Esophagus squamous epithelium (tissue), 5 donors: ENCODE measurements around the gene LRRC4. TPM values are rescaled to one million over a fixed set of nuclear protein-coding genes. Genes with fewer than 3 reads are reported as not detected.

Experiments used
- DNase-seq: peaks from one replicate; lab custom pipeline; 2025; lab: John Stamatoyannopoulos, UW
- H3K27ac ChIP-seq, 4 donors: fragments of 200-600 bp; sonication (generic); one replicate each; pipeline ENCODE4 v1.5.1; 2016 to 2019; ENCODE audit warnings: mild to moderate bottlenecking in 1 of 4
- H3K27me3 ChIP-seq, 4 donors: fragments of 200-600 bp; sonication (generic); 1 replicate in 3 of 4; 2 replicates in 1 of 4; pipeline versions ENCODE4 v1.5.1 to v1.6.0; 2017 to 2021; ENCODE audit warnings: antibody characterized with exemption in 1 of 4
- H3K36me3 ChIP-seq, 3 donors: fragments of 200-600 bp; sonication (generic); one replicate each; pipeline ENCODE4 v1.5.1; 2016 to 2019
- H3K4me1 ChIP-seq, 3 donors: fragments of 200-600 bp; sonication (generic); one replicate each; pipeline ENCODE4 v1.5.1; 2017 to 2019
- H3K4me3 ChIP-seq, 4 donors: fragments of 200-600 bp; sonication (generic); 1 replicate in 3 of 4; 2 replicates in 1 of 4; pipeline ENCODE4 v1.5.1; 2016 to 2019; ENCODE audit warnings: mild to moderate bottlenecking in 2 of 4, moderate library complexity in 1 of 4
- H3K9me3 ChIP-seq, 3 donors: fragments of 200-600 bp; sonication (generic); one replicate each; pipeline ENCODE4 v1.5.1; 2016 to 2019
- CTCF ChIP-seq, 6 experiments: fragments of 450-650 bp in 4 of 6; fragments of 200-600 bp in 2 of 6; sonication (generic) in 2 of 6; IDR thresholded peaks; one replicate each; pipeline ENCODE4 v1.5.1; 2016 to 2019; ENCODE audit warnings: antibody characterized with exemption in 6 of 6, mild to moderate bottlenecking in 4 of 6, moderate library complexity in 4 of 6
- POLR2A ChIP-seq, 4 donors: fragments of 450-650 bp; IDR thresholded peaks; one replicate each; pipeline ENCODE4 v1.6.1; 2017; ENCODE audit warnings: antibody characterized with exemption in 4 of 4, mild to moderate bottlenecking in 4 of 4, moderate library complexity in 3 of 4
- WGBS, 2 donors: methylation state at CpG; one replicate each; pipeline ENCODE4 v1.1.5; 2018; 5-methylcytosine and 5-hydroxymethylcytosine counted together
- intact Hi-C: fragments of 100-400 bp; cut with DNase I; formaldehyde crosslinking; loops from one replicate; pipeline ENCODE4 v1.15.0; 2022
- total RNA-seq, 4 donors: library from RNA; depleted of rRNA; stranded (reverse); fragments of >200 nt; gene quantifications; one replicate each; pipeline ENCODE4 v1.1.0, GENCODE V29; 2016
- donor health status: DM: yes; HTN: yes; CAD: no.

LRRC4 gene
- total RNA-seq, 4 donors from 2014 or later: 2.9 to 11.1 (median 6.5) TPM

GRCh38 chr7:128010391-128011127 lies 20.7 kb downstream of the LRRC4 start:
- Histone ChIP-seq H3K27me3 (no peaks in the 10 kb centered on the region), H3K4me3 (no peak overlapping the region), H3K9me3 (no peaks in the 10 kb centered on the region), H3K27ac (no peak overlapping the region), H3K4me1 (peaks cover 11 to 33% (median 12%) of the 10 kb centered on the region in 3 donors), H3K36me3 (peaks cover 0 to 23% (median 0%) of the 10 kb centered on the region in 3 donors)
- DNase-seq: no peak
- WGBS, 2 donors: 81 to 91% methylated on average over 3 to 5 of the region's 7 CpGs
- intact Hi-C loops: no loop called here
- TF ChIP-seq CTCF (IDR thresholded peaks at IDR 0.05) (no peak), POLR2A (IDR thresholded peaks at IDR 0.05) (no peak)

GRCh38 chr7:128008744-128009143 lies 22.5 kb downstream of the LRRC4 start:
- TF ChIP-seq CTCF (IDR thresholded peaks at IDR 0.05): no peak
- TF ChIP-seq POLR2A (IDR thresholded peaks at IDR 0.05): no peak
- no peaks in the 10 kb centered on the region for H3K9me3 ChIP-seq
- no peak for DNase-seq
- H3K4me3 ChIP-seq: no peak overlapping the region
- H3K36me3 ChIP-seq: peaks cover 0 to 23% (median 0%) of the 10 kb centered on the region in 3 donors
- no peak overlapping the region for H3K27ac ChIP-seq
- peaks cover 0 to 15% (median 2%) of the 10 kb centered on the region in 3 donors for H3K4me1 ChIP-seq
- 91 to 97% methylated on average over 2 of the region's 2 CpGs for WGBS, 2 donors
- H3K27me3 ChIP-seq: no peaks in the 10 kb centered on the region
- intact Hi-C loops: no loop called here

GRCh38 chr7:128008141-128008540 lies 23.1 kb downstream of the LRRC4 start:
- 90 to 93% methylated on average over 5 of the region's 5 CpGs for WGBS, 2 donors
- Histone ChIP-seq H3K36me3 (peaks cover 0 to 23% (median 0%) of the 10 kb centered on the region in 3 donors), H3K4me1 (peaks cover 0 to 10% (median 0%) of the 10 kb centered on the region in 3 donors), H3K9me3 (no peaks in the 10 kb centered on the region), H3K27me3 (no peaks in the 10 kb centered on the region), H3K4me3 (no peak overlapping the region), H3K27ac (no peak overlapping the region)
- TF ChIP-seq CTCF (IDR thresholded peaks at IDR 0.05): no peak
- no peak for TF ChIP-seq POLR2A (IDR thresholded peaks at IDR 0.05)
- DNase-seq: no peak
- intact Hi-C loops: no loop called here

GRCh38 chr7:128007303-128007680 lies 23.9 kb downstream of the LRRC4 start:
- H3K27me3 ChIP-seq: no peaks in the 10 kb centered on the region
- no peaks in the 10 kb centered on the region for H3K9me3 ChIP-seq
- H3K4me3 ChIP-seq: no peak overlapping the region
- peaks cover 0 to 10% (median 0%) of the 10 kb centered on the region in 3 donors for H3K4me1 ChIP-seq
- no peak for TF ChIP-seq POLR2A (IDR thresholded peaks at IDR 0.05)
- no peak for TF ChIP-seq CTCF (IDR thresholded peaks at IDR 0.05)
- intact Hi-C loops: no loop called here
- no peak for DNase-seq
- no peak overlapping the region for H3K27ac ChIP-seq
- 93 to 97% methylated on average over 3 of the region's 3 CpGs for WGBS, 2 donors
- peaks cover 0 to 20% (median 0%) of the 10 kb centered on the region in 3 donors for H3K36me3 ChIP-seq

GRCh38 chr7:128006550-128007302 lies 24.5 kb downstream of the LRRC4 start:
- TF ChIP-seq POLR2A (IDR thresholded peaks at IDR 0.05) (no peak), CTCF (IDR thresholded peaks at IDR 0.05) (no peak)
- peaks cover 0 to 22% (median 0%) of the 10 kb centered on the region in 3 donors for H3K36me3 ChIP-seq
- DNase-seq: no peak
- H3K4me3 ChIP-seq: no peak overlapping the region
- H3K4me1 ChIP-seq: peaks cover 0 to 10% (median 0%) of the 10 kb centered on the region in 3 donors
- no peaks in the 10 kb centered on the region for H3K27me3 ChIP-seq
- WGBS, 2 donors: 77 to 100% methylated on average over 1 to 2 of the region's 8 CpGs
- intact Hi-C loops: no loop called here
- no peak overlapping the region for H3K27ac ChIP-seq
- no peaks in the 10 kb centered on the region for H3K9me3 ChIP-seq
